PC-9 (cell line): ENCODE measurements around the gene FDX2. TPM values are rescaled to one million over a fixed set of nuclear protein-coding genes. Genes with fewer than 3 reads are reported as not detected.

Source experiments
- BruUV-seq: library from RNA; stranded (reverse); fragments of 400-500 nt; replicated peaks from 2 replicates; lab custom pipeline; 2021; lab: Mats Ljungman, UMichigan
- CTCF ChIA-PET: fragments of 300-600 bp; sonication (Branson Sonifier 250); formaldehyde crosslinking; loops from one replicate; lab custom pipeline; 2022; ENCODE audit warnings: antibody characterized with exemption; lab: Charles Lee
- POLR2A ChIA-PET: fragments of 300-600 bp; sonication (Branson Sonifier 250); formaldehyde crosslinking; loops from one replicate; lab custom pipeline; 2022; ENCODE audit warnings: antibody characterized with exemption; ENCODE audit not compliant: unreplicated experiment; lab: Charles Lee
- DNase-seq, 2 experiments: peaks; one replicate each; pipeline versions ENCODE4 v3.0.0 to v3.0.0-alpha.2; 2015 to 2022; ENCODE audit warnings: mixed read lengths in 1 of 2
- H2AFZ ChIP-seq: fragments of 200-600 bp; sonication (generic); 2 replicates; pipeline ENCODE4 v1.8.1; 2017; ENCODE audit warnings: antibody characterized with exemption
- H3F3A ChIP-seq: fragments of 200-600 bp; sonication (generic); 2 replicates; pipeline ENCODE4 v1.8.1; 2017; ENCODE audit warnings: antibody characterized with exemption, mild to moderate bottlenecking, low read depth; ENCODE audit not compliant: insufficient read depth
- H3K27ac ChIP-seq: fragments of 200-600 bp; sonication (generic); 2 replicates; pipeline ENCODE4 v1.6.1; 2016; ENCODE audit warnings: mixed run types
- H3K27me3 ChIP-seq: fragments of 200-600 bp; sonication (generic); 2 replicates; pipeline ENCODE4 v1.6.1; 2016; ENCODE audit warnings: low read depth, mixed run types; ENCODE audit not compliant: insufficient read depth
- H3K36me3 ChIP-seq: fragments of 200-600 bp; sonication (generic); 2 replicates; pipeline ENCODE4 v1.6.1; 2016; ENCODE audit warnings: low read depth, mixed run types
- H3K4me1 ChIP-seq: fragments of 200-600 bp; sonication (generic); replicated peaks from 2 replicates; pipeline ENCODE4 v1.6.1; 2016; ENCODE audit warnings: mixed run types; ENCODE audit not compliant: insufficient read depth
- H3K4me2 ChIP-seq: fragments of 200-600 bp; sonication (generic); 2 replicates; pipeline ENCODE4 v1.6.1; 2017; ENCODE audit warnings: mixed run types
- H3K4me3 ChIP-seq: fragments of 200-600 bp; sonication (generic); 2 replicates; pipeline ENCODE4 v1.6.1; 2016; ENCODE audit warnings: mixed run types
- H3K79me2 ChIP-seq: fragments of 200-600 bp; sonication (generic); 2 replicates; pipeline ENCODE4 v1.6.1; 2017; ENCODE audit warnings: low read depth, mixed run types
- H3K9me2 ChIP-seq: fragments of 200-600 bp; sonication (generic); 2 replicates; pipeline ENCODE4 v1.8.1; 2017; ENCODE audit warnings: mild to moderate bottlenecking; ENCODE audit not compliant: insufficient read depth
- H3K9me3 ChIP-seq: fragments of 200-600 bp; sonication (generic); 2 replicates; pipeline ENCODE4 v1.8.1; 2016; ENCODE audit warnings: low read depth; ENCODE audit not compliant: insufficient read depth
- H4K20me1 ChIP-seq: fragments of 200-600 bp; sonication (generic); 2 replicates; pipeline ENCODE4 v1.8.1; 2017; ENCODE audit not compliant: insufficient read depth
- EZH2 ChIP-seq: fragments of 200-600 bp; sonication (generic); IDR thresholded peaks from 2 replicates; pipeline ENCODE4 v1.8.0; 2017; ENCODE audit warnings: antibody characterized with exemption, low read depth
- intact Hi-C: fragments of 100-400 bp; cut with micrococcal nuclease; formaldehyde crosslinking; loops from one replicate; pipeline ENCODE4 v1.10.0; 2022; ENCODE audit not compliant: unreplicated experiment
- total RNA-seq: library from RNA; stranded (reverse); gene quantifications from 2 replicates; pipeline ENCODE4 v1.2.3, GENCODE V29; 2021
- TF ChIP-seq, protein P1 (sequence below): fragments of 200-600 bp; sonication (generic); conservative IDR thresholded peaks from 2 replicates; pipeline ENCODE4 v1.6.1; 2017; ENCODE audit warnings: mixed run types, antibody characterized with exemption, mild to moderate bottlenecking, moderate library complexity

FDX2 gene
- total RNA-seq, 1 experiment from 2014 or later: 23.1 TPM

DNA sequence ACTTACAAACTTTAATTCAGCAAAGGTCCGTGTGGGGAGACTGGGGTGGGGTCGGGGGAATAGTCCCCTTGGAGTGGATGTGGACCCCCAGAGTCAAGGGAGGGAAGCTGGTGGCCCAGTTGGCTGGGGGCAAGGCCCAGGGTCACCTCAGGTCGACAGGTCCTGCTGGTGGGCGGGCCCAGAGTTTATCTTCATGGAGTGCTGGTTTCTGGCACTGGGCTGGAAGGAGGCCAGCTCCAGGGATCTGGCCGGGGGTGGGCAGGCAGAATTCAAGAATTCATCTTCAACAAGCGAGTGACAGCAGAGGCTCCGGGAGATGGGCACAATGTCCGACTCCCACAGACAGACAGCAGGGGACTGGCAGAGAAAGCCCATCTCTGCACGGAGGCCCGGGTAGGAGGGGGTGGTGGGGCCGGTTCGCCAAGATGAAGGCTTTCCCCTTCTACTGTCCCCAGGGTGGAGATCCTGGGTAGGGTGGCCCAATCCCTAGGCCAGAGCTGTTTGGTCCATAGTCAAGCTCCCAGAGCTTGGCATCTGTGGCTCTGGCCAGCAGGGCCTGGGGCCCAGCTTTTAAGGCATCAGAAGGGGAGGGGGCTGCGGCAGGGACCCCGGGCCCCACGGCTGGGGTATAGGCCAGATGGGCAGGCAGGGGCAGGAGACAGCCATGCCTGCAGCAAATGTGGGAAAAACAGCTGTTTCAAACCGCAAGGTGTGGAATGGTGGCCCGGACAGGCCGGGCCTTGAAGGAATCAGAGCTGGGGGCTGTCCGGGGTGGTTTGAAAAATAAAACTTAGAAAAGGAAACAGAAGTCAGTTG is 622 bp upstream of the FDX2 start:
- H2AFZ ChIP-seq: peak overlapping the region; percentile 90
- no peaks in the 10 kb centered on the region for H3K27me3 ChIP-seq
- intact Hi-C loops: no loop called here
- peaks cover 14% of the 10 kb centered on the region for H3K4me1 ChIP-seq
- H3K79me2 ChIP-seq: peaks cover 11% of the 10 kb centered on the region; the same call in 1 of the 2 replicates
- no peak for DNase-seq
- POLR2A ChIA-PET: interaction anchor here (0.6 kb wide), 1 partner anchor 64 kb away, joined by 12 read pairs; the partner anchor contains the start of gene TYK2
- H3K27ac ChIP-seq: peak overlapping the region; percentile 38
- peak overlapping the region; percentile 96; the same call in 1 of the 2 replicates for H3K4me3 ChIP-seq
- peaks cover 51% of the 10 kb centered on the region for H3F3A ChIP-seq
- BruUV-seq: TSS peak; percentile 15
- TF ChIP-seq, protein P1, sequence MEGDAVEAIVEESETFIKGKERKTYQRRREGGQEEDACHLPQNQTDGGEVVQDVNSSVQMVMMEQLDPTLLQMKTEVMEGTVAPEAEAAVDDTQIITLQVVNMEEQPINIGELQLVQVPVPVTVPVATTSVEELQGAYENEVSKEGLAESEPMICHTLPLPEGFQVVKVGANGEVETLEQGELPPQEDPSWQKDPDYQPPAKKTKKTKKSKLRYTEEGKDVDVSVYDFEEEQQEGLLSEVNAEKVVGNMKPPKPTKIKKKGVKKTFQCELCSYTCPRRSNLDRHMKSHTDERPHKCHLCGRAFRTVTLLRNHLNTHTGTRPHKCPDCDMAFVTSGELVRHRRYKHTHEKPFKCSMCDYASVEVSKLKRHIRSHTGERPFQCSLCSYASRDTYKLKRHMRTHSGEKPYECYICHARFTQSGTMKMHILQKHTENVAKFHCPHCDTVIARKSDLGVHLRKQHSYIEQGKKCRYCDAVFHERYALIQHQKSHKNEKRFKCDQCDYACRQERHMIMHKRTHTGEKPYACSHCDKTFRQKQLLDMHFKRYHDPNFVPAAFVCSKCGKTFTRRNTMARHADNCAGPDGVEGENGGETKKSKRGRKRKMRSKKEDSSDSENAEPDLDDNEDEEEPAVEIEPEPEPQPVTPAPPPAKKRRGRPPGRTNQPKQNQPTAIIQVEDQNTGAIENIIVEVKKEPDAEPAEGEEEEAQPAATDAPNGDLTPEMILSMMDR: no peak
- no peak for TF ChIP-seq EZH2
- H3K4me2 ChIP-seq: peak overlapping the region; percentile 93
- no peaks in the 10 kb centered on the region for H3K9me2 ChIP-seq
- CTCF ChIA-PET: no interaction called here
- H3K9me3 ChIP-seq: no peaks in the 10 kb centered on the region
- H3K36me3 ChIP-seq: 0 out of 2 replicates have a peak, but pooled peaks cover 3% of the 10 kb centered on the region
- H4K20me1 ChIP-seq: no peaks in the 10 kb centered on the region

DNA sequence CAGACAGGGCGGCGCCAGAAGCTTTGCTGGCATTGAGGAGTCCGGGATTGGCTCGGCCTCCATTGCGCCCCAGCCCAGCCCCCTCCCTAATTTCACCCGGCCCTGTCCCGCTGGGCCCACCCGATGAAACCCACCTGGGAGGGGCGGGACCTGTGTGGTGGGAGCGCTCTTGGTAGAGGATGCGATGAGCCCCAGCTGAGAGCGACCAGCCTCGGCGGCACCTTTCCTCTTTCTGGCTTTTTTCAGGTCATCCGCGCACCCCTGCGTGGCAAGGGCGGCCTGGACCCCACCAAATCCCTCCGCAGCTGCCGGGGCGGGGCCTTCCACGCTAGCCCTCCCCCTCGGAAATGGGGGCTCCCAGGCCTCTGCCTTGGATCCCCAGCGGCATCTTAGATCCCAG is 6.4 kb downstream of the FDX2 start, which contains the start of gene ZGLP1:
Gene ZGLP1, minus strand, starts transcription at position 393 of the 400 bp plus-strand sequence.
- intact Hi-C loops: no loop called here
- H3K9me3 ChIP-seq: no peaks in the 10 kb centered on the region
- no TSS peak for BruUV-seq
- no peak within 1 kb of the TSS for H3K4me2 ChIP-seq
- TF ChIP-seq EZH2: no peak
- TF ChIP-seq, protein P1: no peak
- H3K27ac ChIP-seq: no peak within 1 kb of the TSS
- peaks cover 11% of the 10 kb centered on the region; the same call in 1 of the 2 replicates for H3F3A ChIP-seq
- H3K27me3 ChIP-seq: no peaks in the 10 kb centered on the region
- H3K9me2 ChIP-seq: no peaks in the 10 kb centered on the region
- POLR2A ChIA-PET: no interaction called here
- H2AFZ ChIP-seq: no peak within 1 kb of the TSS
- H3K79me2 ChIP-seq: peaks cover 5% of the 10 kb centered on the region; the same call in 1 of the 2 replicates
- DNase-seq: no peak
- CTCF ChIA-PET: no interaction called here
- no peaks in the 10 kb centered on the region; the same call in 1 of the 2 replicates for H3K36me3 ChIP-seq
- peaks cover 2% of the 10 kb centered on the region for H3K4me1 ChIP-seq
- H4K20me1 ChIP-seq: no peaks in the 10 kb centered on the region
- H3K4me3 ChIP-seq: no peak within 1 kb of the TSS

DNA sequence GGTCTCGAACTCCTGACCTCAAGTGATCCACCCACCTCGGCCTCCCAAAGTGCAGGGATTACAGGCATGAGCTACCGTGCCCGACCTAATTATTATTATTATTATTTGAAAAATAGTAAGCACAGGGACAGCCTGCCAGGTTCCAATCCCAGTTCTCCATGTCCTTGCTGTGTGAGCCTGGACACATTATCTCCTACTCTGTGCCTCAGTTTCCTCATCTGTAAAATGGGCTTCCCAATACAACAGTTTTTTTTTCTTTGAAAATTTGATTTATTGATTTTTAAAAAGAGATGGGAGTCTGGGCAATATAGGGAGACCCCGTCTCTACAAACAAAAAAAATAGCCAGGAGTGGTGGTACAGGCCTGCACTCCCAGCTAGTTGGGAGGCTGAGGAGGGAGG is 9.5 kb downstream of the FDX2 start:
- no peak overlapping the region for H2AFZ ChIP-seq
- ChIA-PET POLR2A (no interaction called here), CTCF (no interaction called here)
- no peaks in the 10 kb centered on the region for H4K20me1 ChIP-seq
- H3K4me3 ChIP-seq: no peak overlapping the region
- intact Hi-C loops: no loop called here
- no peaks in the 10 kb centered on the region for H3K9me2 ChIP-seq
- DNase-seq: no peak
- no peak overlapping the region for H3K4me2 ChIP-seq
- H3K27ac ChIP-seq: no peak overlapping the region
- BruUV-seq: no TSS peak
- no peaks in the 10 kb centered on the region for H3K9me3 ChIP-seq
- H3K79me2 ChIP-seq: no peaks in the 10 kb centered on the region
- H3F3A ChIP-seq: peaks cover 6% of the 10 kb centered on the region; the same call in 1 of the 2 replicates
- no peaks in the 10 kb centered on the region; the same call in 1 of the 2 replicates for H3K36me3 ChIP-seq
- no peaks in the 10 kb centered on the region for H3K27me3 ChIP-seq
- no peaks in the 10 kb centered on the region for H3K4me1 ChIP-seq
- no peak for TF ChIP-seq EZH2
- TF ChIP-seq, protein P1: no peak
